Activated CD4-positive, alpha-beta T cell treated with anti-CD3 and anti-CD28 coated beads for 36 hours (primary cell): ENCODE data around the gene PTPRF. TPM values are rescaled to one million over a fixed set of nuclear protein-coding genes. Genes with fewer than 3 reads are reported as not detected.
A peak's percentile ranks its signal among the peaks of the same experiment; 100 is the strongest.

ENCODE experiments used
- ATAC-seq: fragments of 200-7000 bp; cut with Tn5 transposase; one replicate; pipeline ENCODE4 v1.10.0; 2021; ENCODE audit warnings: mild to moderate bottlenecking, moderate library complexity
- CTCF ChIA-PET: fragments of 350-600 bp; sonication (Branson Sonifier 250); formaldehyde crosslinking; loops from one replicate; lab custom pipeline; 2021; ENCODE audit warnings: antibody characterized with exemption; lab: Charles Lee
- POLR2A ChIA-PET: fragments of 350-600 bp; sonication (Branson Sonifier 250); formaldehyde crosslinking; loops from one replicate; lab custom pipeline; 2021; ENCODE audit warnings: antibody characterized with exemption, inconsistent platforms; lab: Charles Lee
- DNase-seq: peaks from one replicate; pipeline ENCODE4 v3.0.0-alpha.2; 2020
- H3K27ac Mint-ChIP-seq: one replicate; pipeline ENCODE4 v1.8.0; 2021; ENCODE audit warnings: mixed read lengths
- H3K27me3 Mint-ChIP-seq: one replicate; pipeline ENCODE4 v1.8.0; 2021; ENCODE audit warnings: mixed read lengths
- H3K36me3 Mint-ChIP-seq: one replicate; pipeline ENCODE4 v1.8.0; 2021; ENCODE audit warnings: low read depth, mixed read lengths
- H3K4me1 Mint-ChIP-seq: one replicate; pipeline ENCODE4 v1.8.0; 2021; ENCODE audit warnings: mixed read lengths
- H3K4me3 Mint-ChIP-seq: one replicate; pipeline ENCODE4 v1.8.0; 2021; ENCODE audit warnings: mild to moderate bottlenecking, moderate library complexity, mixed read lengths
- H3K9me3 Mint-ChIP-seq: one replicate; pipeline ENCODE4 v1.8.0; 2021; ENCODE audit warnings: low read depth, mixed read lengths
- intact Hi-C, 2 experiments: fragments of 100-400 bp; cut with DNase I in 1 of 2; cut with micrococcal nuclease in 1 of 2; formaldehyde crosslinking; loops; one replicate each; pipeline versions ENCODE4 v1.14.2 to v1.15.1; 2022 to 2024; cut with DNase I, micrococcal nuclease
- total RNA-seq, 2 experiments: library from RNA; stranded (reverse); gene quantifications; one replicate each; pipeline ENCODE4 v1.2.3, GENCODE V29; 2021

Gene PTPRF
- total RNA-seq, 2 experiments from 2014 or later = 5.1 to 6.8 TPM

DNA sequence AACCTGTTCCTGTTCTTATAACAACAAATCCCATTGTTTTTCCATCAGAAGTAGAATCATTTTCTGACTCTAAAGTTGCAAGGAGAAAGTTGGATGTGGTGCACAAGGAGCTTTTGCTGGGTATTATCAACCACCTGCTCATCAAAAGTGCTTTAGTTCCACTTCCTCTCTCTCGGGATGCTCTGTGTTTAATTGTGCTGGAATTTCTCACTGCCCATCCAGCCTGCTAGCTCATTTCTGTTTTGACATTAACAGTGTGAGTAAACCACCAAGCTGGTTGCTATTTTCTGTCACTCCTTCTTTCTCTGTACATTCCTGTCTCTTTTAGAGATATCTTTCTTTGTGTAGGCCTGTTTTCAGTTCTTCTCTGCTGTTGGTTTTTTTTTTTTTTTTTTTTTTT, 125.3 kb downstream of the PTPRF start:
- ATAC-seq = no peak
- Mint-ChIP-seq H3K9me3 (no peaks in the 10 kb centered on the region), H3K4me3 (no peak overlapping the region), H3K4me1 (peaks cover 31% of the 10 kb centered on the region), H3K27me3 (no peaks in the 10 kb centered on the region), H3K27ac (no peak overlapping the region), H3K36me3 (peaks cover 49% of the 10 kb centered on the region)
- intact Hi-C loops = no loop called here
- POLR2A ChIA-PET = no interaction called here
- CTCF ChIA-PET = no interaction called here
- DNase-seq = no peak

DNA sequence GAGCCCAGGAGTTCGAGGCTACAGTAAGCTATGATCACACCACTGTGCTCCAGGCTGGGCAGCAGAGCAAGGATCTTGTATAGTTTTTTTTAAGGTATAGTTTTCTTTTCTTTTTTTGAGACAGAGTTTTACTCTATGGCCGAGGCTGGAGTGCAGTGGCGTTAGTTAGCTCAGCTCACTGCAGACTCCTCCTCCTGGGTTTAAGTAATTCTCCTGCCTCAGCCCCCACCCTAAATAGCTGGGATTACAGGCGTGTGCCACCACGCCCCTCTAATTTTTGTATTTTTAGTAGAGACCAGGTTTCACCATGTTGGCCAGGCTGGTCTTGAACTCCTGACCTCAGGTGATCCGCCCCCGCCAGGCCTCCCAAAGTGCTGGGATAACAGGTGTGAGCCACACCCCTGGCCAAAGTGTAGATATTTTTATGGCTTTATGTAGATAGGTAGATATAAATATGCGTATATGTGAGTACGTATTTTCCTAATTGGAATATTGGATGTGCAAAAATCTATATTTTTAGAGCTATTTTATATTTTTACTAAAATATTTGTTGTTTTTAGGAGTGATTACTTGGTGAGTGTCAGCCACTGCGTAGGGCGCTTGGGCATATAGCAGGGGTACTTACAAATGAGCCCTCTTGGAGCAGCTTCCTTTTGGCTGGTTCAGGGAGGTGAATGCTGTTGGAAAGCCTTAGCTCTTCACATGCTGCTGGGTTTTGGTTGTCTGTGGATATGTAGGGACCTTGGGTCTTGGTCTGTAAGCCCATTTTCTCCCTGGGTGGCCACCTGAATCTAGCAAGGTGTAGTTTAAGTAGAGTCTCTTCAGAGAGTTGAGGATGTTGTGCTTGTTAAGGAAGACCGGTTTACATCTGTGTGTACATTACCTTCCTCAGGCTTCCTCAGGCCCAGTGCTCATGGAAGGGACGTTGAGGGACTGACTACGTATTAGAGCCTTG, 128.8 kb downstream of the PTPRF start:
- no peak overlapping the region for H3K4me3 Mint-ChIP-seq
- H3K27ac Mint-ChIP-seq = no peak overlapping the region
- H3K9me3 Mint-ChIP-seq = no peaks in the 10 kb centered on the region
- CTCF ChIA-PET = interaction anchor here (0.9 to 1.2 kb wide), 2 partner anchors 15 kb away, joined by 4 read pairs; no protein-coding TSS in a partner anchor
- H3K36me3 Mint-ChIP-seq = peaks cover 60% of the 10 kb centered on the region
- H3K4me1 Mint-ChIP-seq = peaks cover 12% of the 10 kb centered on the region
- H3K27me3 Mint-ChIP-seq = no peaks in the 10 kb centered on the region
- intact Hi-C loops = no loop called here
- no peak for DNase-seq
- no peak for ATAC-seq
- POLR2A ChIA-PET = interaction anchor here (1.8 kb wide), 1 partner anchor 9 kb away, joined by 6 read pairs; the partner anchor contains the start of gene KDM4A

GRCh38 chr1:43660355-43660754, 129.7 kb downstream of the PTPRF start:
- H3K36me3 Mint-ChIP-seq = peaks cover 58% of the 10 kb centered on the region
- POLR2A ChIA-PET = interaction anchor here (0.6 kb wide), 1 partner anchor 133 kb away, joined by 3 read pairs; no protein-coding TSS in a partner anchor

DNA sequence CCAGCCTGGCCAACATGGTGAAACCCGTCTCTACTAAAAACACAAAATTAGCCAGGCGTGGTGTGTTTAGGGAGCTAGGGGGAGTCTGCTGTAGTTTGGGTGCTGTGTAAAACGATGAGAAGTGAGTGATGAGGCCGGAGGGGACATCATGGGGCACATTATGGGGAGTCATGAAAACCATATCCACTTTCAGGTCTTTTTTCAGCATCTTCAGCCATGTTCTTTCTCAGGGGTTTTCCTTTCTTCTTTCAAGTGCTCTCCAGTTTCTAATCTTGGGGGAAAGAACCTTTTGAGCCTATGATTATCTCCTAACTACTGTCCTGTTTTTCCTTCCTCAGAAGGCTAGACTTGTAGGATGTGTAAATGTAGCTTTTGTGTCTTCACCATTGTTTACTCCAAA, 133.7 kb downstream of the PTPRF start:
- Mint-ChIP-seq H3K27me3 (no peaks in the 10 kb centered on the region), H3K4me3 (no peak overlapping the region), H3K4me1 (peaks cover 15% of the 10 kb centered on the region), H3K9me3 (no peaks in the 10 kb centered on the region), H3K36me3 (peaks cover 73% of the 10 kb centered on the region), H3K27ac (peak overlapping the region; percentile 21)
- DNase-seq = no peak
- intact Hi-C loops = no loop called here
- peak; percentile 33 for ATAC-seq
- CTCF ChIA-PET = no interaction called here
- POLR2A ChIA-PET = interaction anchor here (0.6 kb wide), 1 partner anchor 50 kb away, joined by 3 read pairs; no protein-coding TSS in a partner anchor

More at GRCh38 chr1:43660355-43660754, 129.7 kb downstream of the PTPRF start:
- no peak for ATAC-seq
- intact Hi-C loops = no loop called here
- no peaks in the 10 kb centered on the region for H3K27me3 Mint-ChIP-seq
- DNase-seq = no peak
- no peak overlapping the region for H3K4me3 Mint-ChIP-seq
- CTCF ChIA-PET = interaction anchor here (0.9 kb wide), 1 partner anchor 16 kb away, joined by 4 read pairs; no protein-coding TSS in a partner anchor
- peaks cover 15% of the 10 kb centered on the region for H3K4me1 Mint-ChIP-seq
- no peaks in the 10 kb centered on the region for H3K9me3 Mint-ChIP-seq
- H3K27ac Mint-ChIP-seq = no peak overlapping the region

GRCh38 chr1:43666608-43667007, 135.9 kb downstream of the PTPRF start:
- intact Hi-C loops = no loop called here
- H3K4me1 Mint-ChIP-seq = peaks cover 11% of the 10 kb centered on the region

DNA sequence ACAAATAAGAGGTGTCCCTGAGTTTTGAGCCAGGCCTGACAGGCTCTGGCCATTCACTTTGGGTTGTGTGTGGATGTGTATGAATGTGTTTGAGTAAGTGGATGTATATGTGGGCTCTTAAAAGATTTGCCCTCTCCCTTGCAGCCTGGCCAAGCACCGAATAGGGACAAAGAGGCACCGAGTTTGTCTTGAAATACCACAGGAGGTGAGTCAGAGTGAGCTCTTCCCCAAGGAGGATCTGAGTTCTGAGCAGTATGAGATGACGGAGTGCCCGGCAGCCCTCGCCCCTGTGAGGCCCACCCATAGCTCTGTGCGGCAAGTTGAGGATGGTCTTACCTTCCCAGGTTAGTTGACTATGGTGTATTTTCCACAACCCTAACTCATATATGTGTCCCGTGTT, 138.3 kb downstream of the PTPRF start:
- no peak for DNase-seq
- Mint-ChIP-seq H3K4me1 (peaks cover 8% of the 10 kb centered on the region), H3K27ac (no peak overlapping the region), H3K36me3 (peaks cover 73% of the 10 kb centered on the region), H3K9me3 (no peaks in the 10 kb centered on the region), H3K27me3 (no peaks in the 10 kb centered on the region), H3K4me3 (no peak overlapping the region)
- CTCF ChIA-PET = interaction anchor here (0.6 kb wide), 1 partner anchor 363 kb away, joined by 3 read pairs; no protein-coding TSS in a partner anchor
- POLR2A ChIA-PET = interaction anchor here (0.6 kb wide), 1 partner anchor 59 kb away, joined by 8 read pairs; no protein-coding TSS in a partner anchor
- intact Hi-C loops = no loop called here
- ATAC-seq = no peak

More at GRCh38 chr1:43666608-43667007, 135.9 kb downstream of the PTPRF start:
- POLR2A ChIA-PET = interaction anchor here (1.2 to 1.6 kb wide), 2 partner anchors 14 to 16 kb away, joined by 5 to 7 read pairs; partner anchors contain the start of gene KDM4A
- Mint-ChIP-seq H3K27ac (no peak overlapping the region), H3K9me3 (no peaks in the 10 kb centered on the region), H3K36me3 (peaks cover 75% of the 10 kb centered on the region), H3K4me3 (no peak overlapping the region), H3K27me3 (no peaks in the 10 kb centered on the region)
- DNase-seq (no peak), ATAC-seq (no peak)
- CTCF ChIA-PET = interaction anchor here (1.1 to 1.7 kb wide), 4 partner anchors 8 to 268 kb away, joined by 3 to 5 read pairs (median 4); no protein-coding TSS in a partner anchor

GRCh38 chr1:43669878-43670277, 139.2 kb downstream of the PTPRF start:
- POLR2A ChIA-PET = no interaction called here
- Mint-ChIP-seq H3K9me3 (no peaks in the 10 kb centered on the region), H3K27ac (no peak overlapping the region), H3K4me1 (no peaks in the 10 kb centered on the region), H3K27me3 (no peaks in the 10 kb centered on the region), H3K36me3 (peaks cover 67% of the 10 kb centered on the region), H3K4me3 (no peak overlapping the region)
- CTCF ChIA-PET = no interaction called here
- intact Hi-C loops = no loop called here
- no peak for ATAC-seq
- no peak for DNase-seq

GRCh38 chr1:43671193-43671592, 140.5 kb downstream of the PTPRF start:
- CTCF ChIA-PET = no interaction called here
- H3K27ac Mint-ChIP-seq = no peak overlapping the region

GRCh38 chr1:43671626-43672330, 141.1 kb downstream of the PTPRF start:
- no peaks in the 10 kb centered on the region for H3K4me1 Mint-ChIP-seq
- no peaks in the 10 kb centered on the region for H3K9me3 Mint-ChIP-seq
- intact Hi-C loops = no loop called here
- DNase-seq = no peak
- no peak overlapping the region for H3K27ac Mint-ChIP-seq
- no peaks in the 10 kb centered on the region for H3K27me3 Mint-ChIP-seq
- H3K36me3 Mint-ChIP-seq = peaks cover 60% of the 10 kb centered on the region
- no peak for ATAC-seq
- CTCF ChIA-PET = interaction anchor here (0.8 to 1.3 kb wide), 2 partner anchors 20 to 22 kb away, joined by 3 read pairs; no protein-coding TSS in a partner anchor
- POLR2A ChIA-PET = interaction anchor here (0.5 to 2.1 kb wide), 2 partner anchors 21 to 369 kb away, joined by 3 to 5 read pairs; partner anchors contain the start of gene KDM4A
- no peak overlapping the region for H3K4me3 Mint-ChIP-seq

More at GRCh38 chr1:43671193-43671592, 140.5 kb downstream of the PTPRF start:
- peaks cover 65% of the 10 kb centered on the region for H3K36me3 Mint-ChIP-seq
- DNase-seq (no peak), ATAC-seq (no peak)
- POLR2A ChIA-PET = interaction anchor here (2.1 kb wide), 1 partner anchor 21 kb away, joined by 5 read pairs; the partner anchor contains the start of gene KDM4A
- no peaks in the 10 kb centered on the region for H3K4me1 Mint-ChIP-seq
- H3K27me3 Mint-ChIP-seq = no peaks in the 10 kb centered on the region
- intact Hi-C loops = no loop called here
- no peaks in the 10 kb centered on the region for H3K9me3 Mint-ChIP-seq
- H3K4me3 Mint-ChIP-seq = no peak overlapping the region

DNA sequence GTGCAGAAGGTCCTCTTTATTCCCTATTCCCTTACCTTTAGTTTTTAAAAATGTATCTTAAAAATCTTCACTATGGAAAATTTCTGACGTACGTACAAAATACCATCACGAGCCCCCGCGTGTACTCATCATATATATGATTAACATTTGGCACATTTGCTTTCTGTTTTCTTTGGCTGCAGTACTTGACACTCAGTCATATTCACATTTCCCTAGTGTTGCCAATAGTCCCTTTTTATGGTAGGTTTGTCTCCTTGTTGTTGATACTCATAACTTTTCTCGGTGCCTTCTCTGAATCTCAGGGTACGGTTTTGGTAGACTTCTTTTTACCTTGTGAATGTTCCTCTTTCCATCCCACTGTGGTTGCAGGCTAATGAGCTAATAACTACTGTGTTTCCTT, 142.6 kb downstream of the PTPRF start:
- no peak for ATAC-seq
- Mint-ChIP-seq H3K27ac (no peak overlapping the region), H3K9me3 (no peaks in the 10 kb centered on the region), H3K4me3 (no peak overlapping the region), H3K36me3 (peaks cover 54% of the 10 kb centered on the region), H3K4me1 (no peaks in the 10 kb centered on the region), H3K27me3 (no peaks in the 10 kb centered on the region)
- intact Hi-C loops = no loop called here
- POLR2A ChIA-PET = no interaction called here
- CTCF ChIA-PET = no interaction called here
- DNase-seq = no peak
